GM18520 (cell line): ENCODE data around the gene PGAM5.
"Not testable (repeated sequence)": the region's sequence is repeated elsewhere in the genome, so short reads cannot be mapped to it uniquely, and the experiment has no call there.

Source experiments
- ATAC-seq: cut with Tn5 transposase; IDR thresholded peaks from one replicate; pipeline ENCODE4 v1.9.1; 2021; ENCODE audit not compliant: unreplicated experiment

The PGAM5 gene

GRCh38 chr12:132687211-132688164 is 23.2 kb upstream of the PGAM5 start, which contains the start of the genes POLE and PXMP2:
Gene POLE, minus strand, starts transcription at chr12:132687342. Its CDS starts 27 bp downstream, at chr12:132687315.
Gene PXMP2, plus strand, starts transcription at chr12:132687587. Its CDS starts 84 bp downstream, at chr12:132687671.
- ATAC-seq = peak; percentile 92

GRCh38 chr12:132689227-132689626 is 21.4 kb upstream of the PGAM5 start:
- no peak for ATAC-seq

- ATAC-seq = no peak
These were observed 20.5 kb upstream of the PGAM5 start for GRCh38 chr12:132690112-132690511.

GRCh38 chr12:132692030-132692429 is 18.6 kb upstream of the PGAM5 start:
- ATAC-seq = not testable (repeated sequence)

- ATAC-seq = not testable (repeated sequence)
These were observed 15.8 kb upstream of the PGAM5 start for GRCh38 chr12:132694888-132695287.

- no peak for ATAC-seq
These were observed 15.2 kb upstream of the PGAM5 start for GRCh38 chr12:132695431-132695830.

GRCh38 chr12:132698341-132698740 is 12.3 kb upstream of the PGAM5 start:
- no peak for ATAC-seq

DNA sequence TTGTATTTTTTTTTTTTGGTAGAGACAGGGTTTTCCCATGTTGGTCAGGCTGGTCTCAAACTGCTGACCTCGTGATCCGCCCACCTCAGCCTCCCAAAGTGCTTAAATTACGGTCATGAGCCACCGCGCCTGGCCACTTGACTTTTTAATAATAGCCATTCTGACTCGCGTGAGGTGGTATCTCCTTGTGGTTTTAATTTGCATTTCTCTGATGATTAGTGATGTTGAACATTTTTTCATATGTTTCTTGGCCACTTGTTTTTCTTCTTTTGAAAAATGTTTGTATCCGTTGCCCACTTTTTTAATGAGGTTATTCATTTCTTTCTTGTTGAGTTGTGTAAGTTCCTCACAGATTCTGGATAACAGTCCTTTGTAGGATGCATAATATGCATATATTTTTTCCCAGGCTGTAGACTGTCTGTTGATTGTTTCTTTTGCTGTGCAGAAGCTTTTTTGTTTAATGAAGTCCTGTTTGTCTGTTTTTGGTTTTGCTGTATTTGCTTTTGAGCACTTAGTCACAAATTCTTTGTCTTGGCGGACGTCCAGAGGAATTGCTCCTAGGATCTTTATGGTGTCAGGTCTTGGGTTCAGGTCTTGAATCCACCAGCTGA is 10.3 kb upstream of the PGAM5 start:
- no peak for ATAC-seq

DNA sequence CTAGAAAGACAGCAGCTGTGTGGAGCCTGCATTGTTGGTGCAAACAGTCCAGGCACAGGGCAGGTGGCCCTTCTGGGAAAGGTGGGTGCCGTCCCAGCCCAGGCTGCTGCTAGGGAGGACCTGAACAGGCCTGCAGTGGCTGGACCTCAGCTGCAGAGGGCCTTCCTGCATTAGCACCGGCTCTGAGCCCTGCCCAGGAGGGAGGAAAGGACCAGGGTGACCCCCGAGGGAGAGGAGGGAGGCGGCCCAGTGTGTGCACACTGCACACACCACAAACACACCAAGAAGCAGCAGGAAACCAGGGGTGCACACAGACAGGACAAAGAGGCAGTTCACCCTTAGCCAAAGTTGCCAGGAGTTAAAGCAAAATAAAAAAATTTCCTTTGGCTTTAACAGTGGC is 8.0 kb upstream of the PGAM5 start:
- no peak for ATAC-seq

DNA sequence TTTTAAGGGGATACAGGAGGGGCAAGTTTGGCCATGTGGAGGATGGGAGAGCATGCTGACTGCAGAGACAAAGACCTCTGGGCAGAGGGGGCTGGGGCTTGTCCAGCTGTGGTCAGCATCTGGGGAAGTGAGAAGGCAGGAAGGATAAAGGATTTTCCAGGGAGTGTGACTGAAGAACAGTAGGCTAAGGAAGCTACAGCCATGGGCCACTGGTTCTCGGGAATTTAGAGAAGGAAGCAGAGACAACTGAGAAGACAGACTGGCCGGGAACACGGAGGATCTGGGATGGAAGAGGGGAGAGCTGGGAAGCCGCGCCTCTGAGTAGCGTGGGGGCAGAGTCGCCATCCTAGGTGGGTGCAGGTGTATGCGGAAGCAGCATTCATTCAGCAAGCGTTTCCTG is 7.0 kb upstream of the PGAM5 start:
- no peak for ATAC-seq

GRCh38 chr12:132707241-132707640 is 3.4 kb upstream of the PGAM5 start:
- no peak for ATAC-seq

GRCh38 chr12:132708150-132708549 is 2.5 kb upstream of the PGAM5 start:
- no peak for ATAC-seq

GRCh38 chr12:132710043-132710404 is 618 bp upstream of the PGAM5 start:
- peak; percentile 11 for ATAC-seq

GRCh38 chr12:132711080-132711843 is 620 bp downstream of the PGAM5 start:
- ATAC-seq = no peak

DNA sequence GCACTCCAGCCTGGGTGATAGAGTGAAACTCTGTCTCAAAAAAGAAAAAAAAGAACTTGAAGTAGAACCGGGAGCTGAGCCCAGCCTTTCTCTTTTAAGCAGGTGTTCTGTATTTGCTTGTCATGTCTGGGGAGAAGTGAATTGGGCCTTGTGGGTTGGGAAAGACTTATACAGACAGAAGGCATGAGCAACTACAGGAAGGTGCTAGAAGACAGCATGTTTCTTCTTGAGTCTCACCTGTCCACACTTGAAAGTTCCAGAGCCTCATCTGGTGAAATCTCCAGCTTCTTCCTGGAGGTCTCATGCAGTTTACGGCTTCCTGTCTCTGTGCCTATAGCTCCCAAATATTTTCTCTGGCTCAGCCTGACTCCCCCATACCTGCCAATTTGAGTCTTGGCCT is 2.5 kb downstream of the PGAM5 start:
- ATAC-seq = no peak

DNA sequence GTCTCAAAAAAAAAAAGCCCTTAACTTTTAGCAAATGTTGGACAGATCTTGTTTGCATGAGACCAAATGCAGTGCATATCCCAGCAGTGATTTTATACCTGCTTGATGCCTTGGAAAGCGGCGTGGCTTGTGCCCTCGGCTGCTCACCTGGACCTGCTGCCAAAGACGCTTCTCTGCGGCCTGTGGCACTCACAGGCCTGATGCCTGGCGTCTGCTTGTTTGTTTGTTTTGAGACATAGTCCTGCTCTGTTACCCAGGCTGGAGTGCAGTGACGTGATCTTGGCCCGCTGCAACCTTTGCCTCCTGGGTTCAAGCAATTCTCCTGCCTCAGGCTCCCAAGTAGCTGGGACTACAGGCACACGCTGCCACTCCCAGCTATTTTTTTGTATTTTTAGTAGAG is 5.2 kb downstream of the PGAM5 start:
- ATAC-seq = no peak

DNA sequence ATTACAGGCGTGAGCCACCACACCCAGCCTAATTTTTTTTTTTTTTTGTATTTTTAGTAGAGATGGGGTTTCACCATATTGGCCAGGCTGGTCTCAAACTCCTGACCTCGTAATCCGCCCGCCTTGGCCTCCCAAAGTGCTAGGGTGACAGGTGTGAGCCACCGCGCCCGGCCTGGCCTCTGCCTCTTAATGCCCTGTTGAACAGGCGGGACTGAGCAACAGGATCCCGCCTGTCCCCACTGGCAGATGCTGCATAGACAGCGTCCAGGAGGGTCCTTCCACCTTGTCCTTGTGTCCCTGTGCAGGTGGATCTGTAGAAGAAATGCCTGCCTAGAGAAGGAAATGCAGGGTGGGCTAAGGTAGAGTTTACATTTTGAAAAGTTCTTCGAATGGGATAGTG is 5.7 kb downstream of the PGAM5 start:
- ATAC-seq = no peak

GRCh38 chr12:132717011-132717410 is 6.4 kb downstream of the PGAM5 start:
- ATAC-seq = no peak

GRCh38 chr12:132717531-132718387 is 7.1 kb downstream of the PGAM5 start:
- no peak for ATAC-seq

DNA sequence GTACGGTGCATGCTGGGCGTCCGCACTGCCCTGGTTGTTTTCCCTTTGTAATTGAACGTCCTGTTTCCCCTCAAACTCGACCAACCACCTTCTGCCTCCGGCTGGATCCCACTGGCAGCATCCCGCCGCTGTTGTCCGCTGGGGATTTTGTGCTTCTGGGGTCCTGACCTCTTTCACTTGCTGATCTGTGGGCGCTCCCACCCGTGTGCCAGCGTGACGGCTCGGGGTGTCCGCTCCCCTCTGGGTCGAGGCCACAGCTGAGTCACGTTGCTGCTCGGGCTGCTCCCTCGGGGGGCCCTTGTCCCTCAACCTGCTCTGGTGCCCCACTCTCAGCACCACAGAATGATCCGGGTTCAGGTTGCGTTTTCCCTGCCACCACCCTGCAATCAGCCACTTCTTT is 8.0 kb downstream of the PGAM5 start:
- ATAC-seq = no peak
